ENCODE measurements around the gene NMB. TPM values are rescaled to one million over a fixed set of nuclear protein-coding genes. Genes with fewer than 3 reads are reported as not detected.
A peak's percentile ranks its signal among the peaks of the same experiment; 100 is the strongest.

Gene NMB
- total RNA-seq, 1 experiment from 2014 or later, result 11.5 TPM

DNA sequence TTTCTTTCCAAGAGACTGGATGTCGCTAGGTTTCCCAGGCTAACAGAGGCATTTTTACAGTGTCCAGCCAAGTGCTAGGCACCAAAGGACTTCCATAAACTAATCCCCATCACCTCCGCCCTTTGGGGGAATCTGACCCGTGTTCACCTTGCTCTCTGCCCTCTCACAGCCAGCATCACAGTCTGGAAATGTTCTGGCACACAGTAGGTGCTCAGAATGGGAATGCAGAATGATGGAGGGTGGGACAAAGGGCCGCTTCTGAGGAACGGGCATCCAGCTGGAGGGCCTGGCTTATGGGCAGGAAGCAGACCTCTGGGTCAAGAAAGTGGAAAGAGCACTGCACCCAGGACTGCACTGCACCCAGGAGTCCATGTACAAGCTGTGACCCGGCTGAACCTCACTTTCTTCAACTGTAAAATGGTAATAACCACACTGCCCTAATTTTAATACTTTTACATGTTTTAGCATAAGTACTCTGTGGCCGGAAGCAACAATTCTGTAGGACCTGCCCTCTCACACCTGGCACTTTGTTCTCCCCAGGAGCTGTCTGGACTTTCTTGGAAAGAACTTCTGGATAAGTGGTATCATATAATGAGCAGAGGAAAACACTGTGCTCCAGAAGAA is 901 bp upstream of the NMB start:
- Mint-ChIP-seq H3K36me3 (ENCODE audit: insufficient read depth in 1 of 3, low read depth in 3 of 3) (peaks cover 0 to 5% (median under 1%) of the 10 kb centered on the region in 3 experiments; a peak in 4 of 7 replicates), H3K9me3 (no peaks in the 10 kb centered on the region; a peak in 1 of 5 replicates), H3K4me3 (peak overlapping the region; percentile 59 to 74), H3K27me3 (ENCODE audit: low read depth) (peaks cover 27% of the 10 kb centered on the region), H3K27ac (peak overlapping the region in 1 of 3 experiments; percentile 73; a peak in 2 of 7 replicates), H3K4me1 (peaks cover 27 to 29% of the 10 kb centered on the region in 2 experiments)
- Histone ChIP-seq H3K4me2 (ENCODE audit: insufficient read depth, insufficient read length, low read length) (peak overlapping the region; percentile 42), H3K9me3 (ENCODE audit: control insufficient read depth, low read depth, low read length) (no peaks in the 10 kb centered on the region), H3K27me3 (ENCODE audit: insufficient read depth, low read length) (no peaks in the 10 kb centered on the region; the same call in 1 of the 2 replicates), H2BK12ac (ENCODE audit: insufficient read length, low read depth, low read length) (no peak overlapping the region), H3K79me2 (ENCODE audit: insufficient read depth, low read length) (no peaks in the 10 kb centered on the region), H2BK15ac (ENCODE audit: low read depth, low read length) (no peak overlapping the region), H3K4me1 (ENCODE audit: insufficient read depth, low read length) (peaks cover 3% of the 10 kb centered on the region; the same call in 1 of the 2 replicates), H4K20me1 (ENCODE audit: control insufficient read depth, insufficient read depth, insufficient read length) (no peaks in the 10 kb centered on the region), H2AFZ (ENCODE audit: low read length) (no peak overlapping the region), H4K5ac (ENCODE audit: insufficient read length, low read depth, low read length) (no peak overlapping the region), H4K8ac (replicated peaks; ENCODE audit: insufficient read length, low read depth, low read length) (no peak overlapping the region), H3K9ac (ENCODE audit: extremely low read depth, insufficient read length, low read length) (no peak overlapping the region), H3K4ac (ENCODE audit: low read depth, low read length) (no peak overlapping the region), H2BK5ac (ENCODE audit: insufficient read length, low read length) (no peak overlapping the region), H2AK5ac (ENCODE audit: insufficient read length, low read length) (no peak overlapping the region), H3K79me1 (ENCODE audit: insufficient read depth, low read depth, low read length, poor library complexity, severe bottlenecking) (no peaks in the 10 kb centered on the region), H4K91ac (ENCODE audit: insufficient read length, low read depth, low read length) (no peak overlapping the region), H3K56ac (ENCODE audit: insufficient read length, low read depth, low read length) (no peak overlapping the region), H3K14ac (ENCODE audit: insufficient read depth, low read length) (no peak overlapping the region), H3K23me2 (ENCODE audit: insufficient read length, low read depth, low read length, poor library complexity, severe bottlenecking) (peaks cover 8% of the 10 kb centered on the region), H3K23ac (ENCODE audit: insufficient read length, low read depth, low read length) (no peak overlapping the region), H3K27ac (ENCODE audit: insufficient read length, low read depth, low read length) (no peak overlapping the region), H2BK20ac (ENCODE audit: low read depth, low read length, poor library complexity, severe bottlenecking) (no peak overlapping the region), H2BK120ac (ENCODE audit: low read depth, low read length, poor library complexity, severe bottlenecking) (no peak overlapping the region), H3T11ph (ENCODE audit: low read length) (no peak overlapping the region), H3K18ac (ENCODE audit: insufficient read length, low read depth, low read length) (no peak overlapping the region)
- WGBS (ENCODE audit: extremely low coverage, insufficient read length, low lambda C conversion rate), result no CpG with 5 or more reads among the region's 7 CpGs
- no peak for TF ChIP-seq CTCF (conservative IDR thresholded peaks at IDR 0.05)
- no peak for DNase-seq

Measured in H9 (cell line).